Effector CD4-positive, alpha-beta T cell (primary cell): ENCODE measurements around the gene MMP23B.
A peak's percentile ranks its signal among the peaks of the same experiment; 100 is the strongest.
"Not testable (repeated sequence)": the region's sequence is repeated elsewhere in the genome, so short reads cannot be mapped to it uniquely, and the experiment has no call there.

Experiments used
- DNase-seq: peaks from one replicate; pipeline ENCODE4 v3.0.0-alpha.2; 2020

Gene MMP23B

DNA sequence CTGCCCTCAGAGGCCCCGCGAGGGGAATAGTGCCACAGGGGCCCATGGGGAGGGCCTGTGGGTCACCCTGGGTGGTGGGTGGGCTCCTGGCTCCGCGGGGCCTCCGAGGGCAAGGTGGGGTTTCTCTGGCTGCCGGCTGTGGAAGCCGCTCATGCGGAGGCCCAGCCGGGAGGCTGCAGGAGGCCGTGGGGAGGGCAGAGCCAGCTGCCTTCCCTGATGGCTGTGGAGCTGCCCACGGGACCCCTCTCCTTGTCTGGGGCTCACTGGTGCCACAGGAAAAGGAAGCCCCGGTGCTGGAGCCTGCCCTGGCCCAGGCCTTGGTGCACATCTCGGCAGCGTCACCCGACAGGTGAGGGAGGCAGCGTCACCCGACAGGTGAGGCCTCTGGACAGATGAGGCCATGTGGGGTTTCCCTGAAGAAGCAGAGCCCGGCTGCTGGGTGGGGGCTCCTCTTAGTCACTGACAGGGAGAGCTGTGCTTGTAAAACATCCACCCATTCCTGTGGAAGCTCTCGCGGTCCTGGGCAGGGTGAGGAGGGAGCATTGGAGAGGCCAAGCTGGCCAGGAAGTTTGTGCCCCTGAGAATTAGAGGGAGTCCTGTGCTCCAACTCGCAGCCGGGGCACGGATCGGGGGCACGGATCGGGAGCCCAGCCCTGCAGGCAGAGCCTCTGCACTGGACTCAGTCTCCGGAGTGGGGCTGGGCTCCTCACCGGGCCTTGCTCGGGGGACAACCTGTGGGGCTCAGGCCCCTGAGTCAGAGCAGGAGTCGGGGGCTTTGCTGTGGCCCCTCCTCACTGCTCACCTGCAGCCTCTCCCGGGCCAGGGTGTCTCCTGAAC is 10.6 kb upstream of the MMP23B start:
- DNase-seq: no peak

DNA sequence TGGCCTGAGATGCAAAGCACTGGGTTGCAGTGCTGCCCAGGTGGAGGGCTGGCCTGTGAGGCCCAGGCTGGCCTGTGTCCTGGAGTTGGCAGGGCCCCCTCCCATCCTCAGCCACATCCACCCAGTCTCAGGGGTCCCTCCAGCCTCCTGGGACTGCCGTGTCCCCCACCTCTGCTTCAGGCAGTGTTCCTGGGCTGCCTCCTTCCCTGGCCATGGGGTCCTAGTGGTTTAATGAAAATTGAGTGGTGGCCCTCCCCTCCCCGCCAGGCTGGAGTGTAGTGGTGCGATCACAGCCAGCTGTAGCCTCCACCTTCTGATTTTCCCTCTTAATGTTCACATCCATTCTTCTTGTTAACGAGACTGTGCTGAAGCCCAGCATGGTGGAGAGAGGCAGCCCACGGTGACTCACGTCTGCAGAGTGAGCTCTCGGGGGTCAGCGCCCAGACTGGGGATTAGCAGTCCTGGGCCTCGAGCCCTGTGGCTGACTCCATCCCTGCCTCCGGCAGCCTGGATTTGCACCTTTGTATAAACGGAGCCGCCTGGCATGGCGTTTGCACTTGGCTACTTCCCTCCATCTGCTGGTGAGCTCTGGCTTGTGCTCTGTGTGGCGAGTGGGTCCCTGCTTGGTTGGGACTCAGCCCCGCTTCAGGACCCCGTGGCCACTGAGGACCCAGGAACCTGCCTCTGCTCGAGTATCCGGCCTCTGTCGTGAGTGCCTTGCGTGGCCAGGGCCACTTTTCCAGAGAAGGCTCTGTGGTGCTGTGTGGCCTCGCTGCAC is 9.8 kb upstream of the MMP23B start:
- no peak for DNase-seq

DNA sequence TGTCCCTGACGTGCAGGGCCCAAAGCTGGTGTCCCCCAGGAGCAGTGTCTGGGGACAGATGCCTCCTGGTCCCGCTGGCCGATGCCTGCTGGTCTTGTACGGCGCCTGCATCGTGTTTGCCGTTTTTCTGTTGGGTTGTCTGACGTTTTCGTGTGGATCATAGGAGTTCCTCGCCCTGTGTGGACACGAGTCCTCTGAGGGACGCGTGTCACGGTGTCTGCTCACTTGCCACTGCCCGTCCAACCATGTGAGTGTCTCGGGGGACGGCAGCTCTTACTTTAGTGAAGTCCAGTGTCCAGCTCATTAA is 9.2 kb upstream of the MMP23B start:
- no peak for DNase-seq

DNA sequence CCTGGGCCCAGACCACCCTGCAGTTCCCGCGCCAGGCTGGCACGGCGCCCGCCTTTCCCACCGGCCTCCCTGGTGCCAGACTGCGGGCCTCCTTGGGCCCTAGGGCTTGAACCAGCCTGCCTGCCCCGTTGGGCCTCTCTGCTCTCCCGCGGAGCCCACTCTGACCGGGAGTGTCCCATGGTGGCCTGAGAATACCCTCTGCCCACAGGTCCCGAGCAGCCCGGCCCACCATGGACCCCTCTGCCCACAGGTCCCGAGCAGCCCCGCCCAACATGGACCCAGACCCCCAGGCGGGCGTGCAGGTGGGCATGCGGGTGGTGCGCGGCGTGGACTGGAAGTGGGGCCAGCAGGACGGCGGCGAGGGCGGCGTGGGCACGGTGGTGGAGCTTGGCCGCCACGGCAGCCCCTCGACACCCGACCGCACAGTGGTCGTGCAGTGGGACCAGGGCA is 8.8 kb upstream of the MMP23B start:
- DNase-seq: no peak

DNA sequence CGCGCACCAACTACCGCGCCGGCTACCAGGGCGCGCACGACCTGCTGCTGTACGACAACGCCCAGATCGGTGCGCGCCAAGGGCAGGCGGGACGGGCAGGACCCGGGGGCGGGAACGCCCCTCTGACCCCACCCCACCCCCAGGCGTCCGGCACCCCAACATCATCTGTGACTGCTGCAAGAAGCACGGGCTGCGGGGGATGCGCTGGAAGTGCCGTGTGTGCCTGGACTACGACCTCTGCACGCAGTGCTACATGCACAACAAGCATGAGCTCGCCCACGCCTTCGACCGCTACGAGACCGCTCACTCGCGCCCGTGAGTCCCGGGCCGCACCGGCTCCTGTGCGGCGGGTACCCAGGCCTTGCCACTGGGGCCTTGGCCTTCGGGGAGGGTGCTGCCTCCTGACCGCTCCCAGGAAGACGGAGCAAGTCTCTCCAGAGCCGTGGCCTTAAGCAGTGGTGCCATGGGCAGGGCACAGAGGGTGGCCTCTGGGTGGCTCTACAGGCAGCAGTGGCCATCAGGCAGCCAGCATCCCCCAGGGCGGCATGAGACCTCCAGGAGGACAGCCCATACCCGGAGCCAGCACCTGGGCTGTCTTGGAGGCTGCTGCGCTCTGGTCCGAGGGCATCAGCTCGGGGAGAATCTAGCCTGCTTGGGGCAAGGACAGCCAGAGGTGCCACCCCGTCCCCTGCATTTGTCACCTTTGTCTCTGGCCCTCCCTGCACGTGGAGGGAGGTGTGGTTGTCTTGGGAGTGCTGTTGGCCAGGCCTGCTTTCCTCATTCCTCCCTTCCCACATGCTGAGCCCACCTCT is 8.1 kb upstream of the MMP23B start:
- DNase-seq: no peak

DNA sequence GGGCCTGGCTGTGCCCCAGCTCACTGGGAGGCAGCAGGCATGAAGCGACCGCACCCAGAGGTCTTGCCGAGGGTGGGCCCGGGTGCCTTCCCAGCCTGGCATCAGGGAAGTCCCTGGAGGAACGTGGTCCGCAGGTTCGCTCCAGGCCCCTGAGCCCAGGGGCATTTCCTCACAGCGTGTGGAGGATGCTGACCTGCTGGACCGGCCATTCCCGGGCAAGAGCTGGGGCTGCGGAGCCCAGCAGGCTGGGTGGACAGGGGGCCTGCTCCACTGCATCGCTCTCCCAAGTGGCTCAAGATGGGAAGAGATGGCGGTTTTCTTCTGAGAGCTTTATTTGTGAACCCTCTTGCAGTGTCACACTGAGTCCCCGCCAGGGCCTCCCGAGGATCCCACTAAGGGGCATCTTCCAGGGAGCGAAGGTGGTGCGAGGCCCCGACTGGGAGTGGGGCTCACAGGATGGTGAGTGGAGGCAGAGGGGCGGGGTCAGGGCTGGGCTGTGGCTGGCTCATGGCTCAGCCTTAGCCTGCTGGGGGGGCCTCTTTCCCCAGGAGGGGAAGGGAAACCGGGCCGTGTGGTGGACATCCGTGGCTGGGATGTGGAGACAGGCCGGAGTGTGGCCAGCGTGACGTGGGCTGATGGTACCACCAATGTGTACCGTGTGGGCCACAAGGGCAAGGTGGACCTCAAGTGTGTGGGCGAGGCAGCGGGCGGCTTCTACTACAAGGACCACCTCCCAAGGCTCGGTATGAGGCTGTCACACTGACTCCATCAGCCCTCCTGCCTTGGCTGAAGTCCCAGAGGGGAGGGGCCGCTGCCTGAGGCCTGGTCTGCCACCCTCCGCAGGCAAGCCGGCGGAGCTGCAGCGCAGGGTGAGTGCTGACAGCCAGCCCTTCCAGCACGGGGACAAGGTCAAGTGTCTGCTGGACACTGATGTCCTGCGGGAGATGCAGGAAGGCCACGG is 7.2 kb upstream of the MMP23B start:
- no peak for DNase-seq

DNA sequence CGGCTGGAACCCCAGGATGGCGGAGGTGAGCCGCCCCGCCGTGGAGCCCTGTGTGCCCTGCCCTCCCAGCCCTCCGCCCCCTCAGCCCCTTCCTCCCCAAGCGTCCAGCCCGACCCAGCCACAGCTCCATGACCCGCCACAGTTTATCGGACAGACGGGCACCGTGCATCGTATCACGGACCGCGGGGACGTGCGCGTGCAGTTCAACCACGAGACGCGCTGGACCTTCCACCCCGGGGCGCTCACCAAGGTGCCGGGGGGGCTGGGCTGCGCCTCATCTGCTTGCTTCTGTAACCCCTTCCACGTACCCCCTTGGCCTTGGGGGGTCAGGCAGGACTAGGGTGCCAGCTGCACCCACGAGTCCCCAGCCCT is 6.6 kb upstream of the MMP23B start:
- no peak for DNase-seq

DNA sequence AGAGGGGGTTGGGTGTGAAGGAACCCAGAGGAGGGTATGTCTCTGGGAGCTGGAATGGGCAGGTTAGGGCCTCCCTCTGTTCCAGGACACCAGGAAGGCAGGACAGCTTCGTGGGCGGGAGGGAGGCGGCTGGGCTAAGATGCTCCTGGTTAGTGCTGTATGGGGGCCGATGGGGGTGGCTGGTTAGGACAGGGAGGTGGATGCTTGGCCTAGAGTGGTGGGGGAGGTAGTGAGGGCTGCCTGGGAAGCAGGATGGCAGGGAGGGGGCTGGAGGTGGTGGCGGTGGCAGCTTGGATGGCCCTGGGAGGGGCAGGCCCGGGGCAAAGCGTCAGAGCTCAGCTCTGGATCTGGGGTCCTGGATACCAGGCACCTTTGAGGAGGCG is 6.2 kb upstream of the MMP23B start:
- DNase-seq: no peak

DNA sequence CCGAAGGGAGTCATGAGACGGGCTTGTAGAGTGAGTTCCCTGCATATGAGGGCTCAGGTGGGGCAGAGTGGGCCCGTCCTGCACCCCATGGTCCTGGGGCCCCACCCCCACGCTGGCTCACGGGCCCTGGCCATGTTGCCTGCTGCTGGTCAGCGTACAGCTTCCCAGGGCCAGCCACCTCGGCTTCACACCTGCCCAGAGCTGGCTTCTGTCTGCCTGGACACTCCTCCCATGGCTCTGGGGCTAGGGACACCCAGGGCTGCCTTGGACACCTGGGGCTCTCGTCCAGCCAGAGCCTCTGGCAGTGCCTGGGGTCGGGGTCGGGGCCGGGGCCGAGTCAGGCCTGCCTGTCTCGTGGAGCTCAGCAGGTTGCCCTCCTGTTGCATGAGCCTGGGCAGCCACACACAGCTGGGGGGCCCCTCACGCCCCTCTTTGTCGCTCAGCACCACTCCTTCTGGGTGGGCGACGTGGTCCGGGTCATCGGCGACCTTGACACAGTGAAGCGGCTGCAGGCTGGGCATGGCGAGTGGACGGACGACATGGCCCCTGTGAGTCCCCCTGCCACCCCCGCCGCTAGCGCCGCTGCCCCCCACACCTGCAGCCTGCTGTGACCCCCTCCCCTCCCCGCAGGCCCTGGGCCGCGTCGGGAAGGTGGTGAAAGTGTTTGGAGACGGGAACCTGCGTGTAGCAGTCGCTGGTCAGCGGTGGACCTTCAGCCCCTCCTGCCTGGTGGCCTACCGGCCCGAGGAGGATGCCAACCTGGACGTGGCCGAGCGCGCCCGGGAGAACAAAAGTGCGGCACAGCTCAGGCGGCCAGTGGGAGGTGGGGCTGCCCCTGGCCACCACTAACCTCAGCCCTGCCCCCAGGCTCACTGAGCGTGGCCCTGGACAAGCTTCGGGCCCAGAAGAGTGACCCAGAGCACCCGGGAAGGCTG is 5.5 kb upstream of the MMP23B start:
- DNase-seq: no peak

DNA sequence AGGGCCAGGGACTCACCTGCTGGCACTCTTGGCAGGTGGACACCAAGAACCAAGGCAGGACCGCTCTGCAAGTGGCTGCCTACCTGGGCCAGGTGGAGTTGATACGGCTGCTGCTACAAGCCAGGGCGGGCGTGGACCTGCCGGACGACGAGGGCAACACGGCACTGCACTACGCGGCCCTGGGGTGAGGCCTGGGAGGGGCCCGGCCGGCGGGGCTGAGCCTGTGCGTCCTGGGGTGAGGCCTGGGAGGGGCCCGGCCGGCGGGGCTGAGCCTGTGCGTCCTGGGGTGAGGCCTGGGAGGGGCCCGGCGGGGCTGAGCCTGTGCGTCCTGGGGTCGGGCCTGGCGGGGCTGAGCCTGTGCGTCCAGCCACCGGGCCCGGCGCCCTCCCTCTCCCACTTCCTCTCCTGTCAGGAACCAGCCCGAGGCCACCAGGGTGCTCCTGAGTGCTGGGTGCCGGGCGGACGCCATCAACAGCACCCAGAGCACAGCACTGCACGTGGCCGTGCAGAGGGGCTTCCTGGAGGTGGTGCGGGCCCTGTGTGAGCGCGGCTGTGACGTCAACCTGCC is 4.6 kb upstream of the MMP23B start:
- DNase-seq: no peak

DNA sequence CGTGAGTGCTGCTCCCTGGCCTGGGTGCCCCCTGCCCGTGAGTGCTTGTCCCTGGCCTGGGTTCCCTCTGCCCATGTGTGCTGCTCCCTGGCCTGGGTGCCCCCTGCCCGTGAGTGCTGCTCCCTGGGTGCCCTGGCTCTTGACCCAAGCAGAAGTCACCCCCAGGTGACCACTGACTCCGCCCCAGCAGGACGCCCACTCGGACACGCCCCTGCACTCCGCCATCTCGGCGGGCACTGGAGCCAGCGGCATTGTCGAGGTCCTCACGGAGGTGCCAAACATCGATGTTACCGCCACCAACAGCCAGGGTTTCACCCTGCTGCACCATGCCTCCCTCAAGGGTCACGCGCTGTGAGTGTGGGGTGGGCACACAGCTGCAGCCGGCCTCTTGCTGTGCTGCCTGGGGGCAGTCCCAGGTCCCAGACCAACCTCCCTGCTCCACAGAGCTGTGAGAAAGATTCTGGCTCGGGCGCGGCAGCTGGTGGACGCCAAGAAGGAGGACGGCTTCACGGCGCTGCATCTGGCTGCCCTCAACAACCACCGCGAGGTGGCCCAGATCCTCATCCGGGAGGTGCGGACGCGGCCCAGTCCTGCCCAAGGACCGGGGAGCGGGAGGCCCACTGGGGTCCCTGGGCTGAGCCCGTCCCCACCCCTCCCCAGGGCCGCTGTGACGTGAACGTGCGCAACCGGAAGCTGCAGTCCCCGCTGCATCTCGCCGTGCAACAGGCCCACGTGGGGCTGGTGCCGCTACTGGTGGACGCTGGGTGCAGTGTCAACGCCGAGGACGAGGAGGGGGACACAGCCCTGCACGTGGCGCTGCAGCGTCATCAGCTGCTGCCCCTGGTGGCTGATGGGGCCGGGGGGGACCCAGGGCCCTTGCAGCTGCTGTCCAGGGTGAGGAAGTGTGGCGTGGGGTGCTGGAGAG is 3.9 kb upstream of the MMP23B start:
- DNase-seq: no peak

DNA sequence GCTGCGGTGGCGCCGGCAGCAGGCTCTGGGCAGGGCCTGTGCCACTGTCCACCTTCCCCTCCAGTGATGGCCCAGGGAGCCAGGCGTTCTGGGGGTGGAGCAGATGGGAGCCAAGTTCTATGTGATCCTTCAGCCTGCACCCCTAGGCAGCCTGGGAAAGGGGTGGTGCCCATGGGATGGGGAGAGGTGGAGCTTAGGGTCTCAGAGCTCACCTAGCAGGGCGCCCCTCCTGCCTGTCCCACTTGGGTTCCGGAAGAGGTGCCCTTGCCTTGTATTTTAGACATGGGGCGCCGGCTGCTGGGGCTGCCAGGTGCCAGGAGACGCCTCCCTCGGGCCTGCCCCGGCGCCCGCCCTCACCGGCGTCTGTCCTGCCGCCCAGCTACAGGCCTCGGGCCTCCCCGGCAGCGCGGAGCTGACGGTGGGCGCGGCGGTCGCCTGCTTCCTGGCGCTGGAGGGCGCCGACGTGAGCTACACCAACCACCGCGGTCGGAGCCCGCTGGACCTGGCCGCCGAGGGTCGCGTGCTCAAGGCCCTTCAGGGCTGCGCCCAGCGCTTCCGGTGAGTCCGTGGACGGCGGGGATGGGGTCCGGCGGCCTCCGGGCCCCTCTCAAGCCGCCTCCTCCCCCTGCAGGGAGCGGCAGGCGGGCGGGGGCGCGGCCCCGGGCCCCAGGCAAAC is 3.1 kb upstream of the MMP23B start:
- DNase-seq: no peak

DNA sequence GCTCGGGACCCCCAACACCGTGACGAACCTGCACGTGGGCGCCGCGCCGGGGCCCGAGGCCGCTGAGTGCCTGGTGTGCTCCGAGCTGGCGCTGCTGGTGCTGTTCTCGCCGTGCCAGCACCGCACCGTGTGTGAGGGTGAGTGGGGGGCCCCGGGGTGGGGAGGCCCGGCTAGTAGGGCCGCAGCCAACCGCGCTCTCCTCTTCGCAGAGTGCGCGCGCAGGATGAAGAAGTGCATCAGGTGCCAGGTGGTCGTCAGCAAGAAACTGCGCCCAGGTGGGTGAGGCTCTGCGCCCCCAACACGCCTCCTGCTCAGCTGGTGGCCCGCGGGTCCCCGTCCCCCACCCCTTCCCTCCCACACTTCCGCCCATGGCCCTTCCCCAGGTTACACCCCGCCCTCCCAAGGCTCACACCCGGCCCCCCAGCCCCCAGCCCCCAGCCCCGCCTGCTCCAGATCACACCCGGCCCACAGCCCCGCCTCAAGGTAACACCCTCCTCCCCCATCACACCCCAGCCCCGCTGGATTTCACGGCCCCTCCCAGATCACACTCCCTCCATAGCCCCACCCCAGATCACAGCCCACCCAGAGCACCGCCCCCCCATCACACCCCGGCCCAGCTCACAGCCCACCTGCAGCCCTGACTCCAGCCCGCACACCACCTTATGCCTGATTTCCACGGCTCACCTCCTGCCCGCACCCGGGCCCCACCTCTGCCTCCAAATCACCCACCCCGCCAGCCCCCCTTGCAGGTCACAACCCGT is 2.4 kb upstream of the MMP23B start:
- peak; percentile 72 for DNase-seq

DNA sequence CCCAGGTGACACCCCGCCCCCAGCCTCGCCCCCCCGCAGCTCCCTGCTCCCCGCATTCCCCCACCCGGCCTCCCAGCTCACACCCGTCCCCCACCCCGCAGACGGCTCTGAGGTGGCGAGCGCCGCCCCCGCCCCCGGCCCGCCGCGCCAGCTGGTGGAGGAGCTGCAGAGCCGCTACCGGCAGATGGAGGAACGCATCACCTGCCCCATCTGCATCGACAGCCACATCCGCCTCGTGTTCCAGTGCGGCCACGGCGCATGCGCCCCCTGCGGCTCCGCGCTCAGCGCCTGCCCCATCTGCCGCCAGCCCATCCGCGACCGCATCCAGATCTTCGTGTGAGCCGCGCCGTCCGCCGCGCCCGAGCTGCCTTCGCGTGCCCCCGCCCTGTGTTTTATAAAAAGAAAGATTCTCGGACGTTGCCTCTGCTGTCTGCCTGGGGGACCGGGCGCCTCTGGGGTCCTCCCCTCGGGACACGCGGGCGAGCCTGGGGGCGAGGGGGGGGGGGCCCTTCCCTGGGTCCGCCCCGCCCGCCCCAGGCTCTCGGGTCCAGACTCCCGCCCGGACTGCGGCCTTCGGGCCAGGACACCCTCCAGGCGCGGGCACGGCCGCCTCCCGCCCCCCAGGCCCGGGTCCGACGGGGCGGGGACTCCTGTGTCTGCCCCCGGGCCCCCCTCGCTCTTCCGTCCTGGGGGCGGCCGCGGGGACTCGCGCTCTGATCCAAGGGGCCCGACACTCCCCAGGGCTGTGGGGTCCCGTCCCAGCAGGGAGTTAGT is 1.6 kb upstream of the MMP23B start:
- peak; percentile 90 for DNase-seq

DNA sequence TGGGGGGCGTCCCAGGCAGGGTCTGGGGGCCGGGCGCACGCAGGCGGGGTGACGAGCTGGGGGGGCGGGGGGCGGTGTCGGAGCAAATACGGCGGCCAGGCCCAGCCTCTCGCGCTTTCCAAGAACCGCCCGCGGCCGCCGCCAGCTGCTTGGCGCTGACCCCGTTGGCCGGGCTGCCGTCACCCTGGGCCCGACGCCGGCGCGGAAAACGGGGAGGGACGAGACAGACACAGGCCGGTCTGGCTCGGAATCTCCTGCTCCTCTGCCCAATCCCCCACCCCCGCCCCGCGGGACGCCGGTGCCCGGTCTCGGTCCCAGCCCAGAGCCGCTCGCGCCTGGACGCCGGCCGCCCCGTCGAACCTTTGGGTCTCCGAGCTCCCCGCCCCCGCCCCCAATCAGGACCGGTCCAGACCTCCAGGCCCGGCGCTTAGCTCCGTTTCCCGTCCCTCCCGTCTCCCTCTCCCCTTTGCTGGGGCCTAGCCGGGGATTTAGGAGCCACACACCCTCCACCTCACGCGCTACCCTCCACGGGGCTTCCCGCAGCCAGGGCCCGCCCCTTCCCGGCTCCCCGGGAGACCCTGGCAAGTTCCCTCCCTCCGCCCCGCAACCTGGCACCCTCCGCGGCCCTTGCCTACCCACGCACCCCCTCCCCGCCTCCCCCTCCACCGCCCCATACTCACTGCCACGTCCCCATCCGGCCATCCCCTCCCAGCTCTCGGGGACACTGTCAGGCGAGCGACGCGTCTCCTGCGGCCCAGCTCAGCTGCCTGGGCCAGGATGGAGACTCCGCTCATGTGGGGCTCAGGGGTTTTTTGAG is 800 bp upstream of the MMP23B start:
- no peak for DNase-seq

DNA sequence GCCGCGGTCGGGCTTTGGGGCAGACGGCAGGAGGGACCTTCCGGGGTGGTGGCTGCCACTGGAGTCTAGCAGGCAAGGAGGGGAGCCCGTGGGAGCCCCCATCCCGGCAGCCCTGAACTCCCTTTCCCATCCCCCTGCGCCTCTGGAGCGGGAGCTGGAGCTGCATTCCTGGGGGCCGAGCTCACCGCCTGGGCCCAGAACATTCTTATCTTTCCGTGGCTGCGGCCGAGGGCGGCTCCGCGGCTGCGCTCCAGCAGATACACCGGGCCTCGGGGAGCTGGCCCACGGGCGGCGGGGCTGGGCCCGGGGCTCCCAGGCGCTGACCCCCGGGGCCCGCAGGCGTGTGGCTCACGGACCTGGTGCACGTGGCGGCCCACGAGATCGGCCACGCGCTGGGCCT is 1.4 kb downstream of the MMP23B start:
- DNase-seq: not testable (repeated sequence)

DNA sequence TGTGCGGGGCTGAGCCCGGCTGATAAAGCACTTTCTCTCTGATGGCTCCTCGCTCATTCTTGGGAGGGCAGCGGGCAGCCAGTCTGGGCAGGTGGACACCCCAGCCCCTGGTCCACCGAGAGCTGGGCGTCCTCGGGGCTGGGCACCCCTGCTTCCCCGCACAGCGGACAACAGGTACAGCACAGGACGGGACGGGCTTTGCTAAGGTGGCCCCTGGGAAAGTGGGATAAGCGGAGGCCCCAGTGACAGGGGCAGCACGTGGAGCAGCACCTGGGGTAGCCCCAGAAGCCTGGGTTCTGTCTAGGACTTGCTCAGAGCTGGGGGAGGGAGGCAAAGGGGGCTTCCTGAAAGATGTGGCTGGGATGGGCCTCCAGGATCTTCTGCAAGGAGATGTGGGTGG is 2.6 kb downstream of the MMP23B start:
- DNase-seq: not testable (repeated sequence)
